Naive B cell (primary cell): Measurements from ENCODE around the gene LOXL1. TPM values are rescaled to one million over a fixed set of nuclear protein-coding genes. Genes with fewer than 3 reads are reported as not detected.

Experiments used
- ATAC-seq, 2 donors: fragments of 150-1000 bp; cut with Tn5 transposase; 2 replicates each; pipeline ENCODE4 v1.10.0; 2021; ENCODE audit warnings: low read depth in 2 of 2, mild to moderate bottlenecking in 2 of 2, moderate library complexity in 2 of 2
- DNase-seq: peaks from one replicate; pipeline ENCODE4 v3.0.0; 2022
- H3K27ac Mint-ChIP-seq, 6 donors: one replicate each; pipeline ENCODE4 v1.8.0; 2020 to 2022; ENCODE audit warnings: mild to moderate bottlenecking in 6 of 6, mixed read lengths in 6 of 6, moderate library complexity in 5 of 6, inconsistent platforms in 2 of 6
- H3K27me3 Mint-ChIP-seq, 3 donors: one replicate each; pipeline ENCODE4 v1.8.0; 2021 to 2022; ENCODE audit warnings: mixed read lengths in 3 of 3, mild to moderate bottlenecking in 1 of 3
- H3K36me3 Mint-ChIP-seq, 2 donors: one replicate each; pipeline ENCODE4 v1.8.0; 2020 to 2022; ENCODE audit warnings: mixed read lengths in 2 of 2, inconsistent platforms in 1 of 2, mild to moderate bottlenecking in 1 of 2
- H3K4me1 Mint-ChIP-seq, 3 donors: one replicate each; pipeline ENCODE4 v1.8.0; 2020 to 2022; ENCODE audit warnings: mixed read lengths in 3 of 3, inconsistent platforms in 1 of 3, mild to moderate bottlenecking in 1 of 3, moderate library complexity in 1 of 3
- H3K4me3 Mint-ChIP-seq, 8 donors: one replicate each; pipeline ENCODE4 v1.8.0; 2020 to 2022; ENCODE audit warnings: mild to moderate bottlenecking in 8 of 8, mixed read lengths in 8 of 8, moderate library complexity in 8 of 8, inconsistent platforms in 2 of 8
- H3K9me3 Mint-ChIP-seq, 7 donors: one replicate each; pipeline ENCODE4 v1.8.0; 2020 to 2022; ENCODE audit warnings: mixed read lengths in 7 of 7, mild to moderate bottlenecking in 5 of 7, inconsistent platforms in 2 of 7, moderate library complexity in 1 of 7
- polyA plus RNA-seq, 6 donors: library from polyadenylated mRNA; unstranded; fragments of 300-500 nt; fragmentation: Illumina TruSeq; gene quantifications; one replicate each; pipeline ENCODE4 v1.2.3, GENCODE V29; 2021; ENCODE audit warnings: low read depth in 6 of 6

LOXL1 gene
- polyA plus RNA-seq, 6 donors from 2014 or later = 0.19 to 0.48 TPM; not detected in 4

DNA sequence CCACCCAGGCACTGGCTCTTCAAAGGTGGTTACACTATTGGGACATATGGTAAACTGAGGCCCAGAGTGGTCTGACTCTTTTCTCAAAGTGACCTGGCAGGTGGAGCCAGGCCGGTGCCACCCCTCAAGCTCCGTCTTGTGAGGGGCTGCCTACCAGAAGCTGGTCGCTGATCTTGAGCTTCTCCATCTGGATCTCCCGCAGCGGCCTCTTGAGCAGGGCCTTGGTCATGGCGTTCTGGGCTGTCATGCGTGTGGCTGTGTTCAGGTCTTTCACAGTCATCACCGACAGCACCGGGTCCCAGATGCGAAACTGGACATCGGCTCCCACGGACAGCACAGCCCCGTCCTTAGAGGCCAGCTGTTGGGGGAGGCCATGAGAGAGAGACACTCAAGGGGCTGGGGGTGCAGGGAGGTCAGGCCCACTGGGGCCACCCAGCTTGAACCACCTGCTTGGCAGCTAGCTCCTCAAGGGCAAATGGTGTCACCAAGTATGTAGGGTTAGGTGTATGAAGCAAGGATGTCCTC lies 62.2 kb downstream of the LOXL1 start:
- ATAC-seq (no peak), DNase-seq (no peak)
- Mint-ChIP-seq H3K9me3 (no peaks in the 10 kb centered on the region), H3K4me3 (no peak overlapping the region), H3K27ac (no peak overlapping the region), H3K4me1 (peaks cover 39 to 75% (median 50%) of the 10 kb centered on the region in 3 donors), H3K27me3 (no peaks in the 10 kb centered on the region), H3K36me3 (peaks cover 0 to 19% of the 10 kb centered on the region in 2 donors)

DNA sequence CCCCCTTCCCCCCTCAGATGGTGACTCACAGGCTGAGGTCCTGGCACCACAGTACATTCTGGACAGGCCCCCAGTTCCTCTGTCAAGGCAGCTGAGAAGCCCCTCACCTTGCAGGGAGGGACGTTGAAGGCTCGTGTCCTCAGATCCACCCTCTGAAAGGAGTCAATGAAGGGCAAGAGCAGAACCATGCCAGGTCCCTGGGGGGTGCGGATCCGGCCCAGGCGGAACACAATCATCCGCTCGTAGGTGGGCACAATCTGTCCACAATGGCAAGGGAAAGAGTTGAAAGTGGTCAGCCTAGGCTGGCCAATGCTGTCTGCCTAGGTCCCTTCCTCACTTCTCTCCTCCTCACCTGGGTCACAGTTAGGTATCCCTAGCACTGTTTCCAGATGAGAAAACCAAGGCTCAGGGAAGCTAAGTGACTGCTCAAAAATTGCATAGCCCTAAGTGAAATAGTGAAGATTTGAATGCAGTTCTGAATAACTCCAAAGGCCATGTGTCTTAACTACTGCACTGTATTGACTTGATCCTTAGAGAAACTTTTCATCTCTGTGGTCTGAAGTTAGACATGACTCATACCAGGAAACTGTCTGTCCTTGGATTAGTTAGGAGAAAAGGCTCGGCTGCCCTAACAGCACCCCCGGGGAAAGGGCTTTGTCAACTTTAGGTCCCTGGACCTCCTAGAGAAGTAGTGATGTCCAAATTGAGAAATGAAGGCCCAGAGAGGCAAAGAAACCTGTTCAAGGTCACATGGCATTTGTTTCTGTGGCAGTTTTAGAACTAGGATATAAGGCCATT lies 62.9 kb downstream of the LOXL1 start:
- H3K27me3 Mint-ChIP-seq = no peaks in the 10 kb centered on the region
- H3K9me3 Mint-ChIP-seq = no peaks in the 10 kb centered on the region
- no peak for ATAC-seq
- H3K4me3 Mint-ChIP-seq = peak overlapping the region in 2 of 8 donors; percentile 68 to 89
- H3K4me1 Mint-ChIP-seq = peaks cover 39 to 77% (median 51%) of the 10 kb centered on the region in 3 donors
- no peak for DNase-seq
- peaks cover 0 to 16% of the 10 kb centered on the region in 2 donors for H3K36me3 Mint-ChIP-seq
- peak overlapping the region in 2 of 6 donors; percentile 21 to 28 for H3K27ac Mint-ChIP-seq

DNA sequence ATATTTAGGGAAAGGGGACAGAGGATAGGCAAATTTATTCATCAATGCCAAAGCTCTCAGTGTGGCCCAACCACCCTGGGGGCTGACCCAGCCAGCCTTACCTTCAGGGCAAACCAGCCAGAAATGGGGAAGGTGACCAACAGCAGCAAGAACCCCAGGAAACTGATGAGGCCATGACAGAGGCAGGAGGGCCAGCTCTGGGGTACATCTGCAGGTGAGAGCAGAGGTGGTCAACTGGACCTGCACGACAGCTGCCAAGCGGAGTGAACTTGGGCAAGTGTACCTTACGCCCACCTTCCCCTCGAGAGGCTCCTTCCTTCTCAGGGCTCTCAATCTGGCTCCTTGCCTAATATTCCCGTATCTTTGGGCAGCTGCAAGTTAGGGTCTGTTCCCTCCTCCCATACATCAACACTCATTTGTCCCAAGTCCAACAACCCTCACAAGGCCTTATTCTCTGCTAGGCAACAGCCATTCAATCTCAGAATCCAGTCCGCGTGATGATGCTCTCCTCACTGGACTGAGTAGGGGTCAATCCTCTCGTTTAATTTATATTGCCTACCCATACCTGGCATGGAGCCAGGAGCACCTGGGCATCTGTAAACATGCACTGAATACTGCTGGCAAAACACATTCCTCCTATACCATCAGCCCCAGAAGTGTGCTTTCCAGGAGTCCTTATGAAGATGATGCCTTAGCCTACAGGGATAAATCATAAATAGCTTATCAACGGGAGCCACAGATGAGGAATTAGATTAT lies 64.2 kb downstream of the LOXL1 start:
- no peaks in the 10 kb centered on the region for H3K9me3 Mint-ChIP-seq
- H3K27me3 Mint-ChIP-seq = no peaks in the 10 kb centered on the region
- H3K4me1 Mint-ChIP-seq = peaks cover 43 to 76% (median 51%) of the 10 kb centered on the region in 3 donors
- H3K36me3 Mint-ChIP-seq = peaks cover 0 to 13% of the 10 kb centered on the region in 2 donors
- peak overlapping the region in 4 of 8 donors; percentile 86 to 89 (median 88) for H3K4me3 Mint-ChIP-seq
- H3K27ac Mint-ChIP-seq = peak overlapping the region in 1 of 6 donors; percentile 76
- DNase-seq (no peak), ATAC-seq (no peak)

GRCh38 chr15:73991260-73991659 lies 65.0 kb downstream of the LOXL1 start:
- no peaks in the 10 kb centered on the region for H3K27me3 Mint-ChIP-seq
- peak overlapping the region in 3 of 6 donors; percentile 59 to 72 (median 64) for H3K27ac Mint-ChIP-seq
- H3K4me1 Mint-ChIP-seq = peaks cover 41 to 77% (median 53%) of the 10 kb centered on the region in 3 donors
- H3K36me3 Mint-ChIP-seq = peaks cover 0 to 5% of the 10 kb centered on the region in 2 donors
- no peak for ATAC-seq
- DNase-seq = no peak
- H3K9me3 Mint-ChIP-seq = no peaks in the 10 kb centered on the region
- H3K4me3 Mint-ChIP-seq = peak overlapping the region; percentile 81 to 93 (median 88)

DNA sequence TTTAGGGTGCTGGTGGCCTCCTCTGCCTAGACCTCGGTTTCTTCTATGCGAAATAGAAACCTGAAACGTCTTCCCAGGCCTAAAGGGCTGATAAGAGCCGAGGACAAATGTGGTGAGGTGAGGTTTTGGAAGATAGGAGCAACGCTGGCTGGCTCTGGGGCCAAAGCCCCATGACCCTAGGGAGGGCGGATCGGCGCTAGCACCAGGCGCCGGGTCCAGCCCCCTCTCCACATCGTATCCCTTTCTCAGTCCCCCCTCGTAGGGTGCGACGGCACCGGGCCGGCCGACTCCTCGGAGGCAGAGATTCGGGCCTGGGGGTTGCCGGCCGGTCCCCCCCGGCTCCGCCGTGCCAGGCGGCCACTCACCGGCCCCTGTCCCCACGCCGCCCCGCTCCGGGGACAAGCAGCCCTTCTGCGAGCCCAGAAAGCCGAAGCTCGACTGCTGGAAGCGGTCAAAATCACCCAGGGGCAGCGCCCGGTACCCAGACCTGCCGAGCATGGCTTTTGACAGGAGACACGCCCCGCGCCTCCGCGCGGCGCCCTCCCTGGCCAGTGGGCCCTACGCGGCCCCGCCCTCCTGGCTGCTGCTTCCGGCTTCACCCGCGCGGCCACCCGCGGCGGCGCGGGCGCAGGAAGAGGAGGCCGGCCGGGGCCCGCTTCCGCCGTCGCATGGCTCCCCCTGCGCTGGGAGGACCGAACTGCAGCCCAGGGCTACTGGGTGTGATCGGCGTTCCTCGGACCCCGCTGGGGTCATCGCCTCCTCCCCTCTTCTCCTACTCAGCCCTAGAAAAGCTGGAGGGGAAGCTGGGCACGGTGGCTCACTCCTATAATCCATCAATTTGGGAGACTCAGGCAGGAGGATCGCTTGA lies 65.7 kb downstream of the LOXL1 start, which contains the start of gene STOML1:
STOML1 (minus strand) TSS at position 570 of the 868 bp plus-strand sequence; CDS start at position 498, 72 bp downstream.
- peak; percentile 94 for DNase-seq
- no peaks in the 10 kb centered on the region for H3K36me3 Mint-ChIP-seq
- H3K4me1 Mint-ChIP-seq = peaks cover 41 to 78% (median 55%) of the 10 kb centered on the region in 3 donors

GRCh38 chr15:73992594-73992898 lies 66.3 kb downstream of the LOXL1 start:
- Mint-ChIP-seq H3K4me3 (peak overlapping the region; percentile 62 to 97 (median 88)), H3K4me1 (peaks cover 45 to 79% (median 57%) of the 10 kb centered on the region in 3 donors), H3K27ac (peak overlapping the region in 5 of 6 donors; percentile 10 to 86 (median 47)), H3K27me3 (no peaks in the 10 kb centered on the region), H3K36me3 (no peaks in the 10 kb centered on the region), H3K9me3 (no peaks in the 10 kb centered on the region)
- DNase-seq (no peak), ATAC-seq (no peak)

More for the DNA sequence above, 65.7 kb downstream of the LOXL1 start, which contains the start of gene STOML1:
- no peaks in the 10 kb centered on the region for H3K9me3 Mint-ChIP-seq
- H3K4me3 Mint-ChIP-seq = peak within 1 kb of the TSS; percentile 81 to 97 (median 89)
- peak within 1 kb of the TSS; percentile 56 to 92 (median 72) for H3K27ac Mint-ChIP-seq
- no peaks in the 10 kb centered on the region for H3K27me3 Mint-ChIP-seq
- ATAC-seq = peak; percentile 76 to 83

DNA sequence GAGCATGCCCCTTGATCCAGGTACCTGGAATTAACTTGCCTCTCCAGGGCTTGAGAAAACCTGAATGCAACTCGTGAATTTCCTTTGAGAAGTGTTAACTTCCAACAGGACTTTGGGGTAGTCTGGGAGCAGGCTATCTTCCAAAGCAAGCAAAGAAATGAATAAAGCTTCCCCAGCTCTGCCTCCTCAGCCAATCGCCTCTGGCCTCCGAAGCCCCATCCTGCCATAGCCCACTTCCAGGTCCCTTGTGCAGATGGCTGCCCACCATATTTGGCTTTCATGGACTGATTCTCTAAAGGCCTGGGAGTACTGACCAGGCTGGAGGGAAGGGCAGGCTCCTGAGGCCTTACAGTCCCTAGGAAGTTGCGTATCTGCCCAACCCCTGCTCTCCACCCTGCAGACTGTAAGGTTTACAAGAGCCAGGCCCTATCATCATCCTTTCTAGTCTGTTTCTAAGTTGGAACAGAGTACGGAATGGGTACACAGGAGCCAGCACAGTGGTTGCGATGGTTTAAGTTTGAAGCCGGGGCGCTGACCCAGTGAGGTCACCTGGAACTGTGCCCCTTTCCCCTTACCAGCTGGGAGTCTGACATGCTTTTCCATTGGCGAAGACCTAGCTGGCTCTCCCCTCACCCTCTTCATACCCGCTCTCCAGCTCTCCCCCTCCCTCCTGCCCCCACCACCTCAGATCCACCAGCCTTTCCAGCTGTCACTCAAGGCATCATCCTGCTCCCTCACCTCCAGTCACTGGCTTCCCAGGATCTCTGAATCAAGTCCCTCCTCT lies 67.1 kb downstream of the LOXL1 start:
- no peaks in the 10 kb centered on the region for H3K27me3 Mint-ChIP-seq
- peak overlapping the region in 4 of 6 donors; percentile 53 to 98 (median 70) for H3K27ac Mint-ChIP-seq
- ATAC-seq (no peak), DNase-seq (no peak)
- H3K4me3 Mint-ChIP-seq = peak overlapping the region; percentile 89 to 99 (median 94)
- H3K36me3 Mint-ChIP-seq = no peaks in the 10 kb centered on the region
- H3K9me3 Mint-ChIP-seq = no peaks in the 10 kb centered on the region
- peaks cover 45 to 79% (median 59%) of the 10 kb centered on the region in 3 donors for H3K4me1 Mint-ChIP-seq

GRCh38 chr15:73994413-73994883 lies 68.2 kb downstream of the LOXL1 start, which contains the start of gene PML:
Gene PML, plus strand, starts transcription at chr15:73994716. Its CDS starts 97 bp downstream, at chr15:73994813.
- Mint-ChIP-seq H3K4me1 (peaks cover 49 to 86% (median 69%) of the 10 kb centered on the region in 3 donors), H3K36me3 (peaks cover 7 to 8% of the 10 kb centered on the region in 2 donors), H3K4me3 (peak within 1 kb of the TSS; percentile 89 to 99 (median 94)), H3K27me3 (no peaks in the 10 kb centered on the region), H3K9me3 (no peaks in the 10 kb centered on the region), H3K27ac (peak within 1 kb of the TSS; percentile 85 to 98 (median 94))
- DNase-seq (peak; percentile 93), ATAC-seq (peak; percentile 79 to 84)

GRCh38 chr15:73994912-73995622 lies 68.8 kb downstream of the LOXL1 start:
- Mint-ChIP-seq H3K27me3 (no peaks in the 10 kb centered on the region), H3K27ac (peak overlapping the region; percentile 84 to 98 (median 92)), H3K9me3 (no peaks in the 10 kb centered on the region), H3K4me1 (peaks cover 49 to 81% (median 71%) of the 10 kb centered on the region in 3 donors), H3K36me3 (peaks cover 7 to 8% of the 10 kb centered on the region in 2 donors), H3K4me3 (peak overlapping the region; percentile 89 to 99 (median 94))
- ATAC-seq (no peak), DNase-seq (no peak)

GRCh38 chr15:73996267-73996666 lies 70.0 kb downstream of the LOXL1 start:
- no peak for DNase-seq
- no peak for ATAC-seq
- Mint-ChIP-seq H3K27me3 (no peaks in the 10 kb centered on the region), H3K4me3 (peak overlapping the region; percentile 89 to 99 (median 94)), H3K27ac (peak overlapping the region; percentile 45 to 98 (median 86)), H3K36me3 (peaks cover 7 to 8% of the 10 kb centered on the region in 2 donors), H3K4me1 (peaks cover 47 to 77% (median 73%) of the 10 kb centered on the region in 3 donors), H3K9me3 (no peaks in the 10 kb centered on the region)

GRCh38 chr15:73996939-73997338 lies 70.7 kb downstream of the LOXL1 start:
- Mint-ChIP-seq H3K36me3 (peaks cover 7 to 8% of the 10 kb centered on the region in 2 donors), H3K27ac (peak overlapping the region; percentile 45 to 98 (median 86)), H3K27me3 (no peaks in the 10 kb centered on the region), H3K4me1 (peaks cover 45 to 81% (median 71%) of the 10 kb centered on the region in 3 donors), H3K9me3 (no peaks in the 10 kb centered on the region), H3K4me3 (peak overlapping the region; percentile 77 to 99 (median 90))
- no peak for ATAC-seq
- DNase-seq = peak; percentile 44
